Mesothelial cell of epicardium (in vitro differentiated cells): ENCODE measurements around the gene RERE. TPM values are rescaled to one million over a fixed set of nuclear protein-coding genes. Genes with fewer than 3 reads are reported as not detected.
A peak's percentile ranks its signal among the peaks of the same experiment; 100 is the strongest.

Experiments used
- DNase-seq, 2 experiments: peaks; one replicate each; pipeline ENCODE4 v3.0.0; 2021; ENCODE audit warnings: low spot score in 2 of 2; ENCODE audit not compliant: unreplicated experiment in 2 of 2
- H3K27ac Mint-ChIP-seq: 2 replicates; pipeline ENCODE4 v1.8.0; 2021; ENCODE audit warnings: mixed read lengths
- H3K27me3 Mint-ChIP-seq: 2 replicates; pipeline ENCODE4 v1.8.0; 2021; ENCODE audit warnings: low read depth, mixed read lengths
- H3K36me3 Mint-ChIP-seq: 2 replicates; pipeline ENCODE4 v1.8.0; 2021; ENCODE audit warnings: mixed read lengths
- H3K4me1 Mint-ChIP-seq: 2 replicates; pipeline ENCODE4 v1.8.0; 2021; ENCODE audit warnings: mixed read lengths
- H3K4me3 Mint-ChIP-seq: 2 replicates; pipeline ENCODE4 v1.8.0; 2021; ENCODE audit warnings: mild to moderate bottlenecking, moderate library complexity, mixed read lengths
- H3K9me3 Mint-ChIP-seq: 2 replicates; pipeline ENCODE4 v1.8.0; 2021; ENCODE audit warnings: mixed read lengths
- CTCF ChIP-seq: fragments of 200-600 bp; sonication (generic); IDR thresholded peaks from one replicate; pipeline ENCODE4 v1.5.0; 2021; ENCODE audit warnings: antibody characterized with exemption; ENCODE audit not compliant: unreplicated experiment
- total RNA-seq: library from RNA; stranded (reverse); gene quantifications from 3 replicates; pipeline ENCODE4 v1.2.1, GENCODE V29; 2021

The RERE gene
- total RNA-seq, 1 donor from 2014 or later = 187 TPM

- TF ChIP-seq CTCF = no peak
- Mint-ChIP-seq H3K27me3 (no peaks in the 10 kb centered on the region), H3K4me3 (peak overlapping the region; percentile 82), H3K9me3 (no peaks in the 10 kb centered on the region), H3K36me3 (no peaks in the 10 kb centered on the region), H3K4me1 (peaks cover 55% of the 10 kb centered on the region), H3K27ac (peak overlapping the region; percentile 96)
- DNase-seq = no peak
These were observed 2.6 kb downstream of the RERE start for GRCh38 chr1:8814865-8815264.

DNA sequence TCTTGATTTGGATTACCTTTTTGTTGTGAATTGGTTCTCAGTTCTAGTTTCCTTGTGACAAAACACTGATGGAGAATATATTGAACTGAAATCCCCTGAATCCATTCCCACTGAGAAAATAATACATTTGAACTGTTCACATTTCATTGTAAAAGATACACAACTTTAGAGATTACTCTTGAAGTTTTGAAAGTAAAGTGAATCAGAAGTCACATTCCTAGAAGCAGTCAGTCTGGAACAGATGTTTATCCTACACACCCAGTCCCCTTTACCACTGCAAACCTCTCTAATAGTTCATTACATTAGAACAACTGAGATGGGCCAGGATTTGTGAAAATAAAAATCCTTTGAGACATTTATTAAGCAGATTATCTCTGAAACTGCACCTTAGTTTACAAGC is 3.4 kb downstream of the RERE start:
- Mint-ChIP-seq H3K36me3 (no peaks in the 10 kb centered on the region), H3K27ac (peak overlapping the region; percentile 96), H3K9me3 (no peaks in the 10 kb centered on the region), H3K27me3 (no peaks in the 10 kb centered on the region), H3K4me3 (no peak overlapping the region), H3K4me1 (peaks cover 58% of the 10 kb centered on the region)
- TF ChIP-seq CTCF = no peak
- DNase-seq = no peak

- no peak for DNase-seq
- no peaks in the 10 kb centered on the region for H3K36me3 Mint-ChIP-seq
- H3K9me3 Mint-ChIP-seq = no peaks in the 10 kb centered on the region
- H3K27me3 Mint-ChIP-seq = no peaks in the 10 kb centered on the region
- TF ChIP-seq CTCF = no peak
- H3K4me3 Mint-ChIP-seq = no peak overlapping the region
- peaks cover 56% of the 10 kb centered on the region for H3K4me1 Mint-ChIP-seq
- peak overlapping the region; percentile 64 for H3K27ac Mint-ChIP-seq
These were observed 4.2 kb downstream of the RERE start for GRCh38 chr1:8813016-8813763.

DNA sequence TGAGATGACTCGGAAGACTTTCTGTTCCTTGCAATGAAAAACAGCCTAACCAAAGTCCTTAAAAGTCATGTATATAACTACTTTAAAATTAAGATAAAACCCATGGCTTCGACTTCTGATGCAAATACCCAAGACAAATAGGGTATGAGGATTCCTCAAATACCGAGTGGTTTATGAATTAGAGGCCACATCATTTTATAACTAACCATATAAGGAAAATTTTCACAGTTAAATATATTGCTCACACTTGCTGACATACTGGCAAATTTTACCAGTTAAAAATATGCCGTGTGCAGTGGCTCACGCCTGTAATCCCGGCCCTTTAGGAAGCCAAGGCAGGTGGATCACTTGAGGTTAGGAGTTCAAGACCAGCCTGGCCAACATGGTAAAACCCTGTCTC is 5.4 kb downstream of the RERE start:
- no peak overlapping the region for H3K4me3 Mint-ChIP-seq
- no peak for TF ChIP-seq CTCF
- H3K4me1 Mint-ChIP-seq = peaks cover 64% of the 10 kb centered on the region
- DNase-seq = no peak
- no peaks in the 10 kb centered on the region for H3K27me3 Mint-ChIP-seq
- H3K36me3 Mint-ChIP-seq = no peaks in the 10 kb centered on the region
- H3K9me3 Mint-ChIP-seq = no peaks in the 10 kb centered on the region
- peak overlapping the region; percentile 72 for H3K27ac Mint-ChIP-seq

DNA sequence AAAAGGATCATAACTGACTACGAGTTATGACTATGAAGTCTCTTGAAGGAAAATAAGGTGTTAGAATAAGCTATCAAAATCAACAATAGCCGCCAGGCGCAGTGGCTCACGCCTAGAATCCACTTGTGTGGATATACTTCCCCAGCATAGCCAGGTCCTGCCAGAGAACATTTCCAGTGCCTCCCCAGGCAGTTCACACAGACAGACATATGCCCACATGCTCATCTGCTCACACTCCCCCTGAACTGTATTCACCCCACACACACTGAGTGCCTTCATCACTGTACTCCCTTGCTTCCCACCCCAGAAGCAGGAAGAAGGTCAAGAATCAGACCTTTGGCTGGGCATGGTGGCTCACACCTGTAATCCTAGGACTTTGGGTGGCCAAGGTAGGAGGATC is 6.5 kb downstream of the RERE start:
- Mint-ChIP-seq H3K9me3 (no peaks in the 10 kb centered on the region), H3K4me1 (peaks cover 58% of the 10 kb centered on the region), H3K27me3 (no peaks in the 10 kb centered on the region), H3K4me3 (no peak overlapping the region), H3K27ac (peak overlapping the region; percentile 82), H3K36me3 (peaks cover 2% of the 10 kb centered on the region)
- no peak for DNase-seq
- no peak for TF ChIP-seq CTCF
